PC-9 (cell line): ENCODE data around the gene SASH3. TPM values are rescaled to one million over a fixed set of nuclear protein-coding genes. Genes with fewer than 3 reads are reported as not detected.
"Not testable (repeated sequence)": the region's sequence is repeated elsewhere in the genome, so short reads cannot be mapped to it uniquely, and the experiment has no call there.

ENCODE experiments used
- BruUV-seq: library from RNA; stranded (reverse); fragments of 400-500 nt; replicated peaks from 2 replicates; lab custom pipeline; 2021; lab: Mats Ljungman, UMichigan
- CTCF ChIA-PET: fragments of 300-600 bp; sonication (Branson Sonifier 250); formaldehyde crosslinking; loops from one replicate; lab custom pipeline; 2022; ENCODE audit warnings: antibody characterized with exemption; lab: Charles Lee
- POLR2A ChIA-PET: fragments of 300-600 bp; sonication (Branson Sonifier 250); formaldehyde crosslinking; loops from one replicate; lab custom pipeline; 2022; ENCODE audit warnings: antibody characterized with exemption; ENCODE audit not compliant: unreplicated experiment; lab: Charles Lee
- DNase-seq, 2 experiments: peaks; one replicate each; pipeline versions ENCODE4 v3.0.0 to v3.0.0-alpha.2; 2015 to 2022; ENCODE audit warnings: mixed read lengths in 1 of 2
- H2AFZ ChIP-seq: fragments of 200-600 bp; sonication (generic); 2 replicates; pipeline ENCODE4 v1.8.1; 2017; ENCODE audit warnings: antibody characterized with exemption
- H3F3A ChIP-seq: fragments of 200-600 bp; sonication (generic); 2 replicates; pipeline ENCODE4 v1.8.1; 2017; ENCODE audit warnings: antibody characterized with exemption, mild to moderate bottlenecking, low read depth; ENCODE audit not compliant: insufficient read depth
- H3K27ac ChIP-seq: fragments of 200-600 bp; sonication (generic); 2 replicates; pipeline ENCODE4 v1.6.1; 2016; ENCODE audit warnings: mixed run types
- H3K27me3 ChIP-seq: fragments of 200-600 bp; sonication (generic); 2 replicates; pipeline ENCODE4 v1.6.1; 2016; ENCODE audit warnings: low read depth, mixed run types; ENCODE audit not compliant: insufficient read depth
- H3K36me3 ChIP-seq: fragments of 200-600 bp; sonication (generic); 2 replicates; pipeline ENCODE4 v1.6.1; 2016; ENCODE audit warnings: low read depth, mixed run types
- H3K4me1 ChIP-seq: fragments of 200-600 bp; sonication (generic); replicated peaks from 2 replicates; pipeline ENCODE4 v1.6.1; 2016; ENCODE audit warnings: mixed run types; ENCODE audit not compliant: insufficient read depth
- H3K4me2 ChIP-seq: fragments of 200-600 bp; sonication (generic); 2 replicates; pipeline ENCODE4 v1.6.1; 2017; ENCODE audit warnings: mixed run types
- H3K4me3 ChIP-seq: fragments of 200-600 bp; sonication (generic); 2 replicates; pipeline ENCODE4 v1.6.1; 2016; ENCODE audit warnings: mixed run types
- H3K79me2 ChIP-seq: fragments of 200-600 bp; sonication (generic); 2 replicates; pipeline ENCODE4 v1.6.1; 2017; ENCODE audit warnings: low read depth, mixed run types
- H3K9me2 ChIP-seq: fragments of 200-600 bp; sonication (generic); 2 replicates; pipeline ENCODE4 v1.8.1; 2017; ENCODE audit warnings: mild to moderate bottlenecking; ENCODE audit not compliant: insufficient read depth
- H3K9me3 ChIP-seq: fragments of 200-600 bp; sonication (generic); 2 replicates; pipeline ENCODE4 v1.8.1; 2016; ENCODE audit warnings: low read depth; ENCODE audit not compliant: insufficient read depth
- H4K20me1 ChIP-seq: fragments of 200-600 bp; sonication (generic); 2 replicates; pipeline ENCODE4 v1.8.1; 2017; ENCODE audit not compliant: insufficient read depth
- EZH2 ChIP-seq: fragments of 200-600 bp; sonication (generic); IDR thresholded peaks from 2 replicates; pipeline ENCODE4 v1.8.0; 2017; ENCODE audit warnings: antibody characterized with exemption, low read depth
- intact Hi-C: fragments of 100-400 bp; cut with micrococcal nuclease; formaldehyde crosslinking; loops from one replicate; pipeline ENCODE4 v1.10.0; 2022; ENCODE audit not compliant: unreplicated experiment
- total RNA-seq: library from RNA; stranded (reverse); gene quantifications from 2 replicates; pipeline ENCODE4 v1.2.3, GENCODE V29; 2021
- TF ChIP-seq, protein P1 (sequence below): fragments of 200-600 bp; sonication (generic); conservative IDR thresholded peaks from 2 replicates; pipeline ENCODE4 v1.6.1; 2017; ENCODE audit warnings: mixed run types, antibody characterized with exemption, mild to moderate bottlenecking, moderate library complexity

The SASH3 gene
- total RNA-seq, 1 experiment from 2014 or later = not detected

- BruUV-seq = no TSS peak
- CTCF ChIA-PET = no interaction called here
- H3K27me3 ChIP-seq = peaks cover 5% of the 10 kb centered on the region; the same call in 1 of the 2 replicates
- TF ChIP-seq, protein P1, sequence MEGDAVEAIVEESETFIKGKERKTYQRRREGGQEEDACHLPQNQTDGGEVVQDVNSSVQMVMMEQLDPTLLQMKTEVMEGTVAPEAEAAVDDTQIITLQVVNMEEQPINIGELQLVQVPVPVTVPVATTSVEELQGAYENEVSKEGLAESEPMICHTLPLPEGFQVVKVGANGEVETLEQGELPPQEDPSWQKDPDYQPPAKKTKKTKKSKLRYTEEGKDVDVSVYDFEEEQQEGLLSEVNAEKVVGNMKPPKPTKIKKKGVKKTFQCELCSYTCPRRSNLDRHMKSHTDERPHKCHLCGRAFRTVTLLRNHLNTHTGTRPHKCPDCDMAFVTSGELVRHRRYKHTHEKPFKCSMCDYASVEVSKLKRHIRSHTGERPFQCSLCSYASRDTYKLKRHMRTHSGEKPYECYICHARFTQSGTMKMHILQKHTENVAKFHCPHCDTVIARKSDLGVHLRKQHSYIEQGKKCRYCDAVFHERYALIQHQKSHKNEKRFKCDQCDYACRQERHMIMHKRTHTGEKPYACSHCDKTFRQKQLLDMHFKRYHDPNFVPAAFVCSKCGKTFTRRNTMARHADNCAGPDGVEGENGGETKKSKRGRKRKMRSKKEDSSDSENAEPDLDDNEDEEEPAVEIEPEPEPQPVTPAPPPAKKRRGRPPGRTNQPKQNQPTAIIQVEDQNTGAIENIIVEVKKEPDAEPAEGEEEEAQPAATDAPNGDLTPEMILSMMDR = no peak
- no peak for TF ChIP-seq EZH2
- no peak for DNase-seq
- POLR2A ChIA-PET = no interaction called here
- intact Hi-C loops = no loop called here
- no peaks in the 10 kb centered on the region for H4K20me1 ChIP-seq
- H3K9me3 ChIP-seq = no peaks in the 10 kb centered on the region
- H3K4me1 ChIP-seq = peaks cover 17% of the 10 kb centered on the region
- H3K4me2 ChIP-seq = peak within 1 kb of the TSS; percentile 10; the same call in 1 of the 2 replicates
- peaks cover 7% of the 10 kb centered on the region; the same call in 1 of the 2 replicates for H3F3A ChIP-seq
- H3K27ac ChIP-seq = no peak within 1 kb of the TSS
- no peaks in the 10 kb centered on the region for H3K79me2 ChIP-seq
- H3K9me2 ChIP-seq = no peaks in the 10 kb centered on the region
- H3K4me3 ChIP-seq = no peak within 1 kb of the TSS
- no peaks in the 10 kb centered on the region for H3K36me3 ChIP-seq
- H2AFZ ChIP-seq = 0 out of 2 replicates have a peak within 1 kb of the TSS, but pooled peaks have one; percentile 1
These were observed 41.1 kb upstream of the SASH3 start, which contains the start of gene XPNPEP2 for GRCh38 chrX:129738466-129739308. TSS of gene XPNPEP2 (plus strand) at chrX:129738979. CDS start at chrX:129739214, 235 bp downstream.

GRCh38 chrX:129739578-129739977 is 40.2 kb upstream of the SASH3 start:
- peak in 1 of 2 experiments; percentile 25 for DNase-seq
- CTCF ChIA-PET = interaction anchor here (0.6 kb wide), 1 partner anchor 38 kb away, joined by 12 read pairs; no protein-coding TSS in a partner anchor
- H3K27ac ChIP-seq = no peak overlapping the region
- peaks cover 17% of the 10 kb centered on the region for H3K4me1 ChIP-seq
- TF ChIP-seq, protein P1 = no peak
- no peak for TF ChIP-seq EZH2
- no peaks in the 10 kb centered on the region for H4K20me1 ChIP-seq
- no peak overlapping the region for H3K4me2 ChIP-seq
- H3K36me3 ChIP-seq = no peaks in the 10 kb centered on the region
- H3K9me2 ChIP-seq = no peaks in the 10 kb centered on the region
- H3K4me3 ChIP-seq = no peak overlapping the region
- POLR2A ChIA-PET = interaction anchor here (0.6 kb wide), 1 partner anchor 38 kb away, joined by 6 read pairs; no protein-coding TSS in a partner anchor
- peaks cover 7% of the 10 kb centered on the region; the same call in 1 of the 2 replicates for H3F3A ChIP-seq
- no peak overlapping the region for H2AFZ ChIP-seq
- no peaks in the 10 kb centered on the region for H3K9me3 ChIP-seq
- peaks cover 5% of the 10 kb centered on the region; the same call in 1 of the 2 replicates for H3K27me3 ChIP-seq
- H3K79me2 ChIP-seq = no peaks in the 10 kb centered on the region
- intact Hi-C loops = no loop called here
- BruUV-seq = no TSS peak

GRCh38 chrX:129741880-129742758 is 37.6 kb upstream of the SASH3 start:
- TF ChIP-seq, protein P1 = no peak
- no peak for TF ChIP-seq EZH2
- CTCF ChIA-PET = no interaction called here
- Histone ChIP-seq H2AFZ (no peak overlapping the region), H3K4me1 (peaks cover 17% of the 10 kb centered on the region), H3K4me3 (no peak overlapping the region), H3K36me3 (no peaks in the 10 kb centered on the region), H3K27ac (no peak overlapping the region), H3K79me2 (no peaks in the 10 kb centered on the region), H4K20me1 (no peaks in the 10 kb centered on the region), H3K9me2 (no peaks in the 10 kb centered on the region), H3K4me2 (no peak overlapping the region), H3K27me3 (no peaks in the 10 kb centered on the region), H3F3A (peaks cover 7% of the 10 kb centered on the region; the same call in 1 of the 2 replicates), H3K9me3 (no peaks in the 10 kb centered on the region)
- no peak for DNase-seq
- intact Hi-C loops = no loop called here
- BruUV-seq = no TSS peak
- POLR2A ChIA-PET = no interaction called here

DNA sequence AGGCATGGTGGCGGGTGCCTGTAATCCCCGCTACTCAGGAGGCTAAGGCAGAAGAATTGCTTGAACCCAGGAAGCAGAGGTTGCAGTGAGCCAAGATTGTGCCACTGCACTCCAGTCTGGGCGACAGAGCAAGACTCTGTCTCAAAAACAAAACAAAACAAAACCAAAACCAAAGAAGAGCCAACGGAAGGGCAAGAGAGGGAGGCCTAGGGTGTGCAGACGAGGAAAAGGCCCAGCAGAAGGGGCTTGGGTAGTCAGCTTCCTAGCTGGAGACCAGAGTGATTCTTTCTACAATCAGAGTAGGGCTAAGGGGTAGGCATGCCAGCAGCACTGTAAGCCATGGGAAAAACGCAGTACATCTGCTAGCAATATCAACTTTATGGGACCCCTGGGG is 37.0 kb upstream of the SASH3 start:
- H3K36me3 ChIP-seq, POLR2A ChIA-PET, H3K9me3 ChIP-seq, H4K20me1 ChIP-seq, intact Hi-C loops, CTCF ChIA-PET, H2AFZ ChIP-seq, H3K4me3 ChIP-seq, H3K9me2 ChIP-seq, BruUV-seq, H3K79me2 ChIP-seq, H3F3A ChIP-seq, H3K27ac ChIP-seq, DNase-seq, H3K4me2 ChIP-seq, H3K27me3 ChIP-seq: not testable (repeated sequence)
- H3K4me1 ChIP-seq = peaks cover 13% of the 10 kb centered on the region
